Lung (tissue), 12 donors: ENCODE data around the gene CAMK2G. TPM values are rescaled to one million over a fixed set of nuclear protein-coding genes. Genes with fewer than 3 reads are reported as not detected.
"Not testable (repeated sequence)": the region's sequence is repeated elsewhere in the genome, so short reads cannot be mapped to it uniquely, and the experiment has no call there.

Experiments
- ATAC-seq: fragments of 200-7000 bp; cut with Tn5 transposase; one replicate; pipeline ENCODE4 v1.9.1; 2020; ENCODE audit warnings: moderate number of reproducible peaks; ENCODE audit not compliant: insufficient read depth, low FRiP score
- DNase-seq, 3 donors: peaks; one replicate each; pipeline ENCODE4 v3.0.0-alpha.2; 2013 to 2017
- H3K27ac ChIP-seq, 2 donors: one replicate each; pipeline ENCODE4 v1.5.1; 2013; ENCODE audit warnings: mild to moderate bottlenecking in 2 of 2, moderate library complexity in 2 of 2, control low read depth in 1 of 2, inconsistent platforms in 1 of 2, low read depth in 1 of 2, low read length in 1 of 2
- H3K27me3 ChIP-seq, 3 donors: one replicate each; pipeline ENCODE4 v1.5.1; 2013; ENCODE audit warnings: low read length in 2 of 3; ENCODE audit not compliant: control insufficient read depth in 3 of 3, insufficient read depth in 3 of 3
- H3K36me3 ChIP-seq, 4 donors: one replicate each; pipeline ENCODE4 v1.5.1; 2013; ENCODE audit warnings: low read length in 4 of 4, mild to moderate bottlenecking in 1 of 4, moderate library complexity in 1 of 4; ENCODE audit not compliant: control insufficient read depth in 4 of 4, insufficient read depth in 4 of 4
- H3K4me1 ChIP-seq, 5 donors: one replicate each; pipeline ENCODE4 v1.5.1; 2013; ENCODE audit warnings: low read length in 5 of 5, mild to moderate bottlenecking in 2 of 5, moderate library complexity in 1 of 5; ENCODE audit not compliant: control insufficient read depth in 5 of 5, insufficient read depth in 5 of 5
- H3K4me3 ChIP-seq: one replicate; pipeline ENCODE4 v1.5.1; 2013; ENCODE audit warnings: mild to moderate bottlenecking, control low read depth, moderate library complexity
- H3K9ac ChIP-seq, 2 donors: one replicate each; pipeline ENCODE4 v1.5.1; 2013; ENCODE audit warnings: low read length in 2 of 2, control low read depth in 1 of 2; ENCODE audit not compliant: insufficient read depth in 1 of 2
- H3K9me3 ChIP-seq, 4 donors: one replicate each; pipeline ENCODE4 v1.5.1; 2013; ENCODE audit warnings: low read length in 3 of 4, mild to moderate bottlenecking in 1 of 4, moderate library complexity in 1 of 4; ENCODE audit not compliant: control insufficient read depth in 4 of 4, insufficient read depth in 3 of 4
- CTCF ChIP-seq: IDR thresholded peaks from 2 replicates; pipeline ENCODE4 v1.5.1; 2012; ENCODE audit warnings: mild to moderate bottlenecking; ENCODE audit errors: control extremely low read depth, extremely low read depth
- WGBS, 2 donors: extraction: QIAGEN DNeasy Blood & Tissue Kit; methylation state at CpG; one replicate each; pipeline ENCODE4 v1.1.7; 2013; 5-methylcytosine and 5-hydroxymethylcytosine counted together
- polyA plus RNA-seq, 2 donors: library from polyadenylated mRNA; stranded (reverse); fragments of 200-250 nt; gene quantifications; one replicate each; pipeline ENCODE4 v1.2.1, GENCODE V29; 2013
- total RNA-seq, 2 donors: library from RNA; depleted of rRNA in 1 of 2; stranded (reverse); fragments of >200 nt in 1 of 2; gene quantifications; one replicate each; pipeline ENCODE4 v1.2.1, GENCODE V29; 2014 to 2021
- donor health status: control.
- donor health status: control.
- donor health status: Bipolar disorder and iron deficiency.
- donor health status: healthy.
- donor health status: DM: yes; HTN: yes; CAD: no.

CAMK2G gene
- total and polyA plus RNA-seq, 4 donors, result 15.8 to 41.1 (median 29.0) TPM

- Histone ChIP-seq H3K36me3 (peaks cover 0 to 60% (median 7%) of the 10 kb centered on the region in 4 donors), H3K4me3 (no peak overlapping the region), H3K27ac (peak overlapping the region in 1 of 2 donors; percentile 4), H3K9ac (no peak overlapping the region), H3K9me3 (no peaks in the 10 kb centered on the region), H3K4me1 (peaks cover 0 to 8% (median 0%) of the 10 kb centered on the region in 5 donors), H3K27me3 (no peaks in the 10 kb centered on the region)
- 95 to 96% methylated on average over 3 of the region's 3 CpGs for WGBS, 2 donors
- DNase-seq (no peak), ATAC-seq (no peak)
- TF ChIP-seq CTCF, result no peak
These were observed 36.3 kb downstream of the CAMK2G start for GRCh38 chr10:73838008-73838567.

- DNase-seq (no peak), ATAC-seq (no peak)
- no peaks in the 10 kb centered on the region for H3K9me3 ChIP-seq
- H3K27me3 ChIP-seq, result no peaks in the 10 kb centered on the region
- TF ChIP-seq CTCF, result no peak
- no peak overlapping the region for H3K4me3 ChIP-seq
- H3K27ac ChIP-seq, result peak overlapping the region in 1 of 2 donors; percentile 5
- H3K9ac ChIP-seq, result no peak overlapping the region
- 83 to 93% methylated on average over 3 of the region's 3 CpGs for WGBS, 2 donors
- H3K4me1 ChIP-seq, result peaks cover 0 to 8% (median 0%) of the 10 kb centered on the region in 5 donors
- H3K36me3 ChIP-seq, result peaks cover 0 to 53% (median 5%) of the 10 kb centered on the region in 4 donors
These were observed 37.3 kb downstream of the CAMK2G start for GRCh38 chr10:73837072-73837471.

GRCh38 chr10:73836427-73836980 is 37.9 kb downstream of the CAMK2G start:
- DNase-seq (peak in 1 of 3 donors; percentile 27), ATAC-seq (no peak)
- WGBS, 2 donors, result 83 to 90% methylated on average over 11 of the region's 11 CpGs
- no peak for TF ChIP-seq CTCF
- no peak overlapping the region for H3K9ac ChIP-seq
- no peak overlapping the region for H3K4me3 ChIP-seq
- no peak overlapping the region for H3K27ac ChIP-seq
- H3K4me1 ChIP-seq, result peaks cover 0 to 8% (median 0%) of the 10 kb centered on the region in 5 donors
- H3K9me3 ChIP-seq, result no peaks in the 10 kb centered on the region
- peaks cover 0 to 50% (median 5%) of the 10 kb centered on the region in 4 donors for H3K36me3 ChIP-seq
- no peaks in the 10 kb centered on the region for H3K27me3 ChIP-seq

GRCh38 chr10:73829090-73829489 is 45.3 kb downstream of the CAMK2G start:
- not testable (repeated sequence) for H3K27me3 ChIP-seq, H3K9ac ChIP-seq, H3K27ac ChIP-seq, H3K9me3 ChIP-seq, DNase-seq, H3K4me1 ChIP-seq, H3K4me3 ChIP-seq, ATAC-seq
- WGBS, 2 donors, result 89 to 98% methylated on average over 7 of the region's 7 CpGs
- peaks cover 0 to 27% (median 3%) of the 10 kb centered on the region in 4 donors for H3K36me3 ChIP-seq
